Bronchial smooth muscle cell (primary cell): ENCODE results near the gene RUVBL1. TPM values are rescaled to one million over a fixed set of nuclear protein-coding genes. Genes with fewer than 3 reads are reported as not detected.

Experiments used
- total RNA-seq: library from RNA; depleted of rRNA; stranded (reverse); fragments of >200 nt; gene quantifications from 2 replicates; pipeline ENCODE4 v1.2.1, GENCODE V29; 2014

Gene RUVBL1
- 48.5 and 50.0 TPM in 2 replicates for total RNA-seq

GRCh38 chr3:128123538-128124368, at the start of gene RUVBL1:
Gene RUVBL1 (minus strand): TSS chr3:128123812. CDS start chr3:128123724, 88 bp downstream.

GRCh38 chr3:128153156-128154041, 29.8 kb upstream of the RUVBL1 start, which contains the start of gene EEFSEC:
Gene EEFSEC (plus strand): TSS chr3:128153481. CDS start chr3:128153508, 27 bp downstream.

DNA sequence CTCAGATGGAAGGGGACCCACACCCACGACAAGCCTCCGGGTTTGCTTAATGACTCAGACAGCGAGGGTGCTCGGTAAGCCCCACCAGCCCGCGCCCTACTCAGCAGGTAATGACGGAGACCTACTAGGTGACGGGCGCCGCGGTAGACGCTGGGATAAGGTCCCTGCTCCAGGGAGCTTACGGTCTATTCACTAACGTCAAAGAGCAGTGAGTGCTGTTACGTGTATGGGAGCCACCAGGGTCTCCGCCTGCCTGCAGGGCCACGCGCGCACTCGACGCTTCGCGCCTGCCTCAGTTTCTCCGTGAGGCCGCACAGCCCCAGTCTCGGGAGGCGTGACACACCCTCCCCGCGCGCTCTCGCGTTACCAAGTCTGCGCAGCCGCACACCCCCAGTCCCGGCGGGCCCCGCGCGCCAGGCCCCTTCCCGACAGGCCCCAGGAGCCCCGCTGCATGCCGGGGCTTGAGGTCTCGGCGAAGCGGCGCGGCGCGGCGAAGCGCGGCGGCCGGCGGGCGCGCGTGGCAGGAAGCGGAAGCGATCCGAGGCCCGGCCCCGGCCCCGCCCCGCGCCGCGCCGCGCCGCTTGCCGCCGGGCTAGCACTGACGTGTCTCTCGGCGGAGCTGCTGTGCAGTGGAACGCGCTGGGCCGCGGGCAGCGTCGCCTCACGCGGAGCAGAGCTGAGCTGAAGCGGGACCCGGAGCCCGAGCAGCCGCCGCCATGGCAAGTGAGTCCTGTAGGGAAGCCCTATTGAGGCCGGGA, 71.6 kb downstream of the RUVBL1 start, which contains the start of gene SEC61A1:
SEC61A1 (plus strand) TSS at position 601 of the 758 bp plus-strand sequence; CDS start at position 717, 116 bp downstream.

Other genes starting within 250 kb of the RUVBL1 start
- gene KBTBD12, start 208.6 kb downstream of the RUVBL1 start, total RNA-seq = not detected in 2 replicates
- gene SEC61A1, start 71.4 kb downstream of the RUVBL1 start, total RNA-seq = 229 and 287 TPM in 2 replicates
- 2.2 and 2.4 TPM in 2 replicates for gene EEFSEC, start 29.7 kb upstream of the RUVBL1 start, total RNA-seq